Mesothelial cell of epicardium (in vitro differentiated cells): Measurements from ENCODE around the gene HPS4. TPM values are rescaled to one million over a fixed set of nuclear protein-coding genes. Genes with fewer than 3 reads are reported as not detected.

Experiments
- total RNA-seq: library from RNA; stranded (reverse); gene quantifications from 3 replicates; pipeline ENCODE4 v1.2.1, GENCODE V29; 2021

Gene HPS4
- total RNA-seq, 1 donor from 2014 or later: 55.6 TPM

Other genes starting within 250 kb of the HPS4 start
- gene ASPHD2, start 54.5 kb downstream of the HPS4 start, total RNA-seq: 1.9 to 2.6 TPM (median 2.5 TPM) in 3 replicates
- gene SRRD, start 94 bp upstream of the HPS4 start, total RNA-seq: 23.5 to 25.2 TPM (median 24.1 TPM) in 3 replicates
- gene TFIP11, start 28.7 kb upstream of the HPS4 start, total RNA-seq: 36.4 to 39.3 TPM (median 37.9 TPM) in 3 replicates
- 17.2 to 19.4 TPM (median 18.5 TPM) in 3 replicates for gene TPST2, start 106.3 kb upstream of the HPS4 start, total RNA-seq
- not detected in 3 replicates for gene CRYBB1, start 134.2 kb upstream of the HPS4 start, total RNA-seq
- not detected in 3 replicates for gene CRYBA4, start 138.2 kb upstream of the HPS4 start, total RNA-seq
- 6.6 to 7.0 TPM (median 6.7 TPM) in 3 replicates for gene MIAT, start 173.8 kb upstream of the HPS4 start, total RNA-seq